GM12872 (cell line): Measurements from ENCODE around the gene OR52W1.

Source experiments
- TF ChIP-seq, protein P1 (sequence below): IDR thresholded peaks from 3 replicates; pipeline ENCODE4 v1.5.1; 2011; ENCODE audit warnings: low read depth, mild to moderate bottlenecking, low read length, moderate library complexity; ENCODE audit not compliant: insufficient read depth

Gene OR52W1

DNA sequence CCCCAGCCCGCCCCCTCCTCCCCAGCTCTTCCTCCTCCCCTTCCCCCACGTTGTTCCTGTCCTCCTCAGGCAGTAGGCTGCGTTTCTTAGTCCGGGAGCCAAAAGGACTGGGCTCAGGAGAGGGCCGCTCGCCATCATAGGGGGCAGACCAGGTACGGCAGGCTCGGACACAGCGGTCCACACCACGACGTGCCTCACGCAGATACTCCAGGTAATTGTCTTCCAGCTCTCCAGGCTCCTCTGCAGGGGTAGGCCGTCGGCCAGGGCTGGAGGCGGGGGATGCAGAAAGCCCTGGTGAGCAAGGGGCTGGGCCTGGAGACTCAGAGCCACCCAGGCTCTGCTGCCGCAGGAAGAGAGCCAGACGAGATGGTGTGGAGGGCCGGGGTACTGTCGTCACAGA, 18.7 kb downstream of the OR52W1 start:
- TF ChIP-seq, protein P1, sequence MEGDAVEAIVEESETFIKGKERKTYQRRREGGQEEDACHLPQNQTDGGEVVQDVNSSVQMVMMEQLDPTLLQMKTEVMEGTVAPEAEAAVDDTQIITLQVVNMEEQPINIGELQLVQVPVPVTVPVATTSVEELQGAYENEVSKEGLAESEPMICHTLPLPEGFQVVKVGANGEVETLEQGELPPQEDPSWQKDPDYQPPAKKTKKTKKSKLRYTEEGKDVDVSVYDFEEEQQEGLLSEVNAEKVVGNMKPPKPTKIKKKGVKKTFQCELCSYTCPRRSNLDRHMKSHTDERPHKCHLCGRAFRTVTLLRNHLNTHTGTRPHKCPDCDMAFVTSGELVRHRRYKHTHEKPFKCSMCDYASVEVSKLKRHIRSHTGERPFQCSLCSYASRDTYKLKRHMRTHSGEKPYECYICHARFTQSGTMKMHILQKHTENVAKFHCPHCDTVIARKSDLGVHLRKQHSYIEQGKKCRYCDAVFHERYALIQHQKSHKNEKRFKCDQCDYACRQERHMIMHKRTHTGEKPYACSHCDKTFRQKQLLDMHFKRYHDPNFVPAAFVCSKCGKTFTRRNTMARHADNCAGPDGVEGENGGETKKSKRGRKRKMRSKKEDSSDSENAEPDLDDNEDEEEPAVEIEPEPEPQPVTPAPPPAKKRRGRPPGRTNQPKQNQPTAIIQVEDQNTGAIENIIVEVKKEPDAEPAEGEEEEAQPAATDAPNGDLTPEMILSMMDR: no peak

DNA sequence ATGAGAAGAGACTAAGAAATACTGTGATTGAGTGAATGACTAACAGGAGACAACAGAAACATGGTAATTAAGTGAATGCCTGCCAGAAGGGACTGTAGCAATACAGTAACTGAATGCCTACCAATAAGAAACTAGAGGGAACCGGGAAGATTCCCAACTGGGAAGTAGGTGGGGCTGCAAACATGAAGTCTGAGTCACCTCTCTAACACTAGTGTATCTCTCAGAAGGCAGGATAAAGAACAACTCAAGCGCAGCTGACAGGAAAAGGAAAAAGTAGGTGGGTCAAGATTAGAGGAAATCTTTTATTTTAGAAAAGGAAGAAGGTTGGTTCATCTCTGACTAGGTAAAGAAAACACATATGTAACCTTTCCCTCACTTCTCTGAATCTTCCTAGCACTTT, 20.3 kb downstream of the OR52W1 start:
- TF ChIP-seq, protein P1: no peak

DNA sequence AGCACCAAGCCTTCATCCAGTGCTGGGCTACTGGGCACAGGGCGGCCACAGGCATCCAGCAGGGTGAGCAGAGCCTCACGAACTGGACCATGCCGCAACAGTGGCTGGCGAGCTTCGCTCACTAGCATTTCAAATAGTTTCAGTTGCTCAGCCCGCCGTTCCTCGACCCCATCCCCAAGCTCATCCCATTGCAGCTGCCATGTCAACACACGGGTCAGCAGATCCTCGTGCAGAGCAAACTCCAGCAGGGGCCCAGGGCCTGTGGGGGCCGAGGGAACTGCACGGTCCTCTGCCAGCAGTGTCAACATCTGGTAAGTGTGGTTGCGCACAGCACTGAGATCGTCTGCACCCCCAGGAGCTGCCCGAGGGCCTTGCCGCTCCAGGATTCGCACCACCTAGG, 24.8 kb downstream of the OR52W1 start:
- TF ChIP-seq, protein P1: no peak

DNA sequence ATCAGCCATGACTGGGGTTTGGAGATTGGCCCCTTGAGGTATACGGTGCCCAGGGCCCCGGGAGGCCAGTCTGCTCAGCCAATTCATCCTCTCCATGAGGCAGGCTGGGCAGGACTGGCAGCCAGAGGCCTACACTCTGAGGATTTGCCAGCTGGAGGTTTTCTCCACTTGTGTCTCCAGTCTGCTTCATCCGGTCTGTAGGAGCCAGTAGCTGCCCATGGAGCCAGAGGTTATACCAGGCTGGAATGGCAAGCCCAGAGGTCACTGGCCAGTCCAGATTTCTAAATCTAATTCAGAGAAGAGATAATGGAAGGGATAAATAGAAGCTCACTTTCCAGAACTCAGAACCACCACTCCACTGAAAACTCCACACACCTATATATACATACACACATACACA, 25.4 kb downstream of the OR52W1 start:
- TF ChIP-seq, protein P1: no peak

DNA sequence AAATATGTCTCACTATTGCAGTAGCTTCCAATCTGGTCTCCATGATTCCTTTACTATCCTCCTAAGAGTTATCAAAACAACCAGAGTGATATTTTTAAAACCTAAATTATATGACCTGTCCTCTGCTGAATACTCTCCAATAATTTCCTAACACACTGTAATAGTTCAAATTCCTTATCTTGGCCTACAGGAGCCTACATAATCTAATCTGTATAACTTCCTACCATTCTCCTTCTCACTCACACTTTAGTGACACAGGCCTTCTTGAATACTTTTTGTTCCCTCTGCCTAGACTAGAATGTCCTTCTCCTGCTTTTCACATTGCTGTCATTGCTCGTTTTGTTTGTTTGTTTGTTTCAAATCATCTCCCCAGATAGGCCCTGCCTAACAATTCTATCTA, 26.0 kb downstream of the OR52W1 start:
- TF ChIP-seq, protein P1: no peak

DNA sequence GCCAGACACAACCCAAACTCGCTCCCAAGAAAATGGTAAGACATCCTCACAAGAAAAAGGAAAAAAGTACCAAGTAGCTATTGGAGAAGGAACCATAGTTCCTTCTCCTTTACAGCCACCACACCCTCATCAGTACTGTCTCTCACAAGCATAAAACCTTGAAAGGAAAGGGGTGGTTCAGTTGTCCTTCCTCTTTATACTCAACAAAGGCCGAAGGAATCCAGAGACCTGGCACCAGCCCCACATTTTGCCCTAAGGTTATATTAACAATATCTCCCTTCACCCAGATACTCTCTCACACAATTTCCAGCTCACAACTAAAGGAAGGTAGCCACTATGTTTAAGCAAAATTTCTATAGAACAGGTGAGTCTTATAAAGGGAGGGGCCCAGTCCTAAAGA, 26.9 kb downstream of the OR52W1 start:
- TF ChIP-seq, protein P1: no peak

DNA sequence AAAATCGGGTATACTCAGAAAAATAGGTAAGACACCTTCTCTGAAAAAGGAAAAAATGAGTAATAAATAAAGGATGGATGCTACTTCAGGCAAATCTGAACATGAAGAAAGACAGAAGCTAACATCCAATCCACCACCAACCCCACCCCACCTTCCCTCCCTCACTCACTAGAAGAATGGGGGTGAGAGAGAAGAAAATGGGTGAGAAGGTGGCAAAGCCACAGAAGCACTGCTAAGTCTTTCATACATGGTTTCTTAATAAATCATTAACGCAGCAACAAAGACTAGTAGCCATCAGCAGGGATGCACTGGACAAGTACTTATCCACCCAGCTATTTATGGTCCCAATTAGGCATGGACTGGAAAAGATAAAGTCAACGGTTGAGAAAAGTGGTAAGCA, 29.5 kb downstream of the OR52W1 start:
- TF ChIP-seq, protein P1: no peak

DNA sequence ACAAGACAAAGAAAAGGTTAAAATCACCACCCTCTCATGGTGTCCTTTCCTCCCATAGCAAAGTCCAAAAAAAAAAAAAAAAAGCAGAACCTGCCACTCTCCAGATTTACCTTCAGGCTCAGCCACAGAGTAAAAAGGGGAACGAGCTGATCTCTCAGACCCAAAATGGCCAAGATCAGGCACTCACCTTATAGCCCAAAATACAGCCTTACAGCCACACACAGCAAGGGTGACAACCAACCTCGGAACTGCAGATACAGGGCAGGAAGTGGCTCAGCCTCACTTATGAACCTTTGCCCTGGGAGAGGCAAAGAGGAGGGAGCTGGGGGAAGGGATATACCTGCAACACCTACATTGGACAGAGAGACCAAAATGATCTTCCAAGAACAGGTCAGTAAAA, 30.9 kb downstream of the OR52W1 start:
- TF ChIP-seq, protein P1: no peak
